ENCODE data around the gene LMF1.

LMF1 gene

GRCh38 chr16:970766-971581, at the start of gene LMF1:
LMF1 (minus strand) TSS chr16:970984; CDS start chr16:970980, 4 bp downstream.
- in situ Hi-C loops (cut with HindIII; ENCODE audit: low sequenced_read_pairs), result no loop called here
- H3K4me3 ChIP-seq (ENCODE audit: low read depth, low read length), result peak within 1 kb of the TSS; percentile 66
- TF ChIP-seq, protein P1, sequence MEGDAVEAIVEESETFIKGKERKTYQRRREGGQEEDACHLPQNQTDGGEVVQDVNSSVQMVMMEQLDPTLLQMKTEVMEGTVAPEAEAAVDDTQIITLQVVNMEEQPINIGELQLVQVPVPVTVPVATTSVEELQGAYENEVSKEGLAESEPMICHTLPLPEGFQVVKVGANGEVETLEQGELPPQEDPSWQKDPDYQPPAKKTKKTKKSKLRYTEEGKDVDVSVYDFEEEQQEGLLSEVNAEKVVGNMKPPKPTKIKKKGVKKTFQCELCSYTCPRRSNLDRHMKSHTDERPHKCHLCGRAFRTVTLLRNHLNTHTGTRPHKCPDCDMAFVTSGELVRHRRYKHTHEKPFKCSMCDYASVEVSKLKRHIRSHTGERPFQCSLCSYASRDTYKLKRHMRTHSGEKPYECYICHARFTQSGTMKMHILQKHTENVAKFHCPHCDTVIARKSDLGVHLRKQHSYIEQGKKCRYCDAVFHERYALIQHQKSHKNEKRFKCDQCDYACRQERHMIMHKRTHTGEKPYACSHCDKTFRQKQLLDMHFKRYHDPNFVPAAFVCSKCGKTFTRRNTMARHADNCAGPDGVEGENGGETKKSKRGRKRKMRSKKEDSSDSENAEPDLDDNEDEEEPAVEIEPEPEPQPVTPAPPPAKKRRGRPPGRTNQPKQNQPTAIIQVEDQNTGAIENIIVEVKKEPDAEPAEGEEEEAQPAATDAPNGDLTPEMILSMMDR (IDR thresholded peaks at IDR 0.05; ENCODE audit: low read depth, low read length), result no peak
- DNase-seq (ENCODE audit: low read depth, low spot score), result peak; percentile 86

DNA sequence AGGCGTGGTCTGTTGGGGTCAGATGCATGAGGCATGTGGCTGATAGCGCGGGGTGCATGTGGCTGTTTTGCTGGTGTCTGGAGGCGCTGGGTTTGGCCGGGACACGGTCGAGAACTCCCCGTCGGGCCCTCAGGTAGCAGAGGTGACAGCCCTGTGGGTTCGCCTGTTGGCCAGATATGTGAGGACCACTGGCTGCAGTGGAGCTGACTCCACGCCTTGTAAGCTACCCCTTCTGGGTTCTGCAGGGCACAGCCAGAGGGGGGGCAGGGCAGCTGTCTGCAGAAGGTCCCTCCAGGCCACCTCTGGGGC, 49.3 kb upstream of the LMF1 start:
- DNase-seq (ENCODE audit: low read depth, low spot score), result no peak
- in situ Hi-C loops (cut with HindIII; ENCODE audit: low sequenced_read_pairs), result no loop called here
- TF ChIP-seq, protein P1 (IDR thresholded peaks at IDR 0.05; ENCODE audit: low read depth, low read length), result no peak
- H3K4me3 ChIP-seq (ENCODE audit: low read depth, low read length), result no peak overlapping the region

- TF ChIP-seq, protein P1 (IDR thresholded peaks at IDR 0.05; ENCODE audit: low read depth, low read length), result no peak
- in situ Hi-C loops (cut with HindIII; ENCODE audit: low sequenced_read_pairs), result no loop called here
- no peak overlapping the region for H3K4me3 ChIP-seq (ENCODE audit: low read depth, low read length)
- peak; percentile 29 for DNase-seq (ENCODE audit: low read depth, low spot score)
These were observed 48.7 kb upstream of the LMF1 start for GRCh38 chr16:1019231-1020090.

GRCh38 chr16:1018447-1019198, 47.8 kb upstream of the LMF1 start:
- no peak overlapping the region for H3K4me3 ChIP-seq (ENCODE audit: low read depth, low read length)
- TF ChIP-seq, protein P1 (IDR thresholded peaks at IDR 0.05; ENCODE audit: low read depth, low read length), result no peak
- in situ Hi-C loops (cut with HindIII; ENCODE audit: low sequenced_read_pairs), result no loop called here
- DNase-seq (ENCODE audit: low read depth, low spot score), result no peak

DNA sequence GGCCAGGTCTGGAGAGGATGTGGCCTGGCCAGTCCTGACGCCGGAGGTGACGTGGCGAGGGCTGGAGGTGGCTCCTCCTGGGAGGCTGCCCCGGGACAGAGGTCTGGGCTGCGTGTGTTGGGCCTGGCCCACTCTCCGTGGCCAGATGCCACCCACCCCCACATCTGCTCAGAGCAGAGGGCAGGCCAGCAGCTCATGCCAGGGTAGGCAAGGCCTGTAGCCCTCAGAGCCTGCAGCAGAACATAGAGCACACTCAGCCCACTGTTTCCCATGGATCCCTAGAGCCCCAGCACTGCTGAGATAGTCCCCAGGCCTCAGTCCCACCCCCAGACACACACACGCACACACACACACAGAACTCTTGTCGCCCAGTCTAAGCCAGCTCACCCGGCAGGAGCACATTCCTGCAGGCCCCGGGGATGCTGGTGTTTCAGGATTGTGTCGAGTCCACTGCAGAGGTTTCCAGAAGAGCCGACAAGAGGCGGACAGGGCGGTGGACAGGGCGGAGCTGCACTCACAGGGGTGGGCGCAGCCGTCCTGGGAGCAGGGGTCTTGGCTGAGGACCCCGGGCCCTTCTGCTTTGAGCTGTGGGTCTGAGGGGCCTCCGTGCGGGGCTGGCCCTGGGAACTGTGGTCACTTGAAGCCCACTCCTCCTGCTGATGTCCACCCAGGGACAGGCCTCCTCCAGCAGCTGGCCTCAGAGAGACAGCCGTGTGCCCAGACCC, 44.1 kb upstream of the LMF1 start:
- TF ChIP-seq, protein P1 (IDR thresholded peaks at IDR 0.05; ENCODE audit: low read depth, low read length), result no peak
- in situ Hi-C loops (cut with HindIII; ENCODE audit: low sequenced_read_pairs), result no loop called here
- no peak overlapping the region for H3K4me3 ChIP-seq (ENCODE audit: low read depth, low read length)
- DNase-seq (ENCODE audit: low read depth, low spot score), result no peak

GRCh38 chr16:1014221-1014620, 43.4 kb upstream of the LMF1 start:
- TF ChIP-seq, protein P1 (IDR thresholded peaks at IDR 0.05; ENCODE audit: low read depth, low read length), result no peak
- no peak for DNase-seq (ENCODE audit: low read depth, low spot score)
- no peak overlapping the region for H3K4me3 ChIP-seq (ENCODE audit: low read depth, low read length)
- in situ Hi-C loops (cut with HindIII; ENCODE audit: low sequenced_read_pairs), result no loop called here

Data from astrocyte of the spinal cord (primary cell).